ENCODE data around the gene CCDC30.

DNA sequence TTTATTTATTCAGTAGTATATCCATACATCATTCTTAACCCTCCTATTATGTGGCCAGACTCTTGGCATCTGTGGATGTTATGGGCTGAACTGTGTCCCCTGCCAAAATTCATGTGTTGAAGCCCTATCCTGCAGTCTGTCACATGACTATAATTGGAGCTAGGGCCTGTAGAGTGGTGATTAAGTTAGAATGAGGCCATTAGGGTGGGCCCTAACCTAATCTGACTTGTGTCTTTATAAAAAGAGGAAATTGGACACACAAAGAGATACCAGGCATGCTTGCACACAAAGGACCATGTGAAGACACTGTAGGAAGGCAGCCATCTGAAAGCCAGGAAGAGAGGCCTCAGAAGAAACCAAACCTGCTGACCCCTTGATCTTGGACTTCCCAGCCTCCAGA is 13.8 kb upstream of the CCDC30 start:
- TF ChIP-seq, protein P1, sequence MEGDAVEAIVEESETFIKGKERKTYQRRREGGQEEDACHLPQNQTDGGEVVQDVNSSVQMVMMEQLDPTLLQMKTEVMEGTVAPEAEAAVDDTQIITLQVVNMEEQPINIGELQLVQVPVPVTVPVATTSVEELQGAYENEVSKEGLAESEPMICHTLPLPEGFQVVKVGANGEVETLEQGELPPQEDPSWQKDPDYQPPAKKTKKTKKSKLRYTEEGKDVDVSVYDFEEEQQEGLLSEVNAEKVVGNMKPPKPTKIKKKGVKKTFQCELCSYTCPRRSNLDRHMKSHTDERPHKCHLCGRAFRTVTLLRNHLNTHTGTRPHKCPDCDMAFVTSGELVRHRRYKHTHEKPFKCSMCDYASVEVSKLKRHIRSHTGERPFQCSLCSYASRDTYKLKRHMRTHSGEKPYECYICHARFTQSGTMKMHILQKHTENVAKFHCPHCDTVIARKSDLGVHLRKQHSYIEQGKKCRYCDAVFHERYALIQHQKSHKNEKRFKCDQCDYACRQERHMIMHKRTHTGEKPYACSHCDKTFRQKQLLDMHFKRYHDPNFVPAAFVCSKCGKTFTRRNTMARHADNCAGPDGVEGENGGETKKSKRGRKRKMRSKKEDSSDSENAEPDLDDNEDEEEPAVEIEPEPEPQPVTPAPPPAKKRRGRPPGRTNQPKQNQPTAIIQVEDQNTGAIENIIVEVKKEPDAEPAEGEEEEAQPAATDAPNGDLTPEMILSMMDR (IDR thresholded peaks at IDR 0.05): no peak
- no peak for TF ChIP-seq POLR2A (IDR thresholded peaks at IDR 0.05)

Measured in thyroid gland (tissue), 4 donors.